Measurements from ENCODE around the gene NFX1.

The NFX1 gene

GRCh38 chr9:33267151-33267767 is 23.1 kb upstream of the NFX1 start:
- DNase-seq: no peak

- no peak for DNase-seq
Observed at GRCh38 chr9:33270146-33270545, 20.2 kb upstream of the NFX1 start.

- no peak for DNase-seq
Observed at GRCh38 chr9:33272061-33272460, 18.3 kb upstream of the NFX1 start.

- DNase-seq: no peak
Observed at GRCh38 chr9:33273266-33273971, 16.9 kb upstream of the NFX1 start.

DNA sequence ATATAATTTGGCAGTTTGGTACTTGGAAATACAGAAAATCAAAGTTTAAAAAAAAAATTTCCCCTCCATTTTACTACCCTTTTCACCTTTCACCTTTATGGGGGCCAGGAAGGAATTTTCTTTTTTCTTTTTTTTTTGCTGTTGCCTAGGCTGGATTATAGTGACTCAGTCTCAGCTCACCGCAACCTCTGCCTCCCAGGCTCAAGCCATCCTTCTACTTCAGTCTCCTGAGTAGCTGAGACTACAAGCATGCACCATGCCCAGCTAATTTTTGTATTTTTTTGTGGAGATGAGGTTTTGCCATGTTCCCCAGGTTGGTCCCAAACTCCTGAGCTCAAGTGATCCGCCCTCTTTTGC is 16.4 kb upstream of the NFX1 start:
- no peak for DNase-seq

DNA sequence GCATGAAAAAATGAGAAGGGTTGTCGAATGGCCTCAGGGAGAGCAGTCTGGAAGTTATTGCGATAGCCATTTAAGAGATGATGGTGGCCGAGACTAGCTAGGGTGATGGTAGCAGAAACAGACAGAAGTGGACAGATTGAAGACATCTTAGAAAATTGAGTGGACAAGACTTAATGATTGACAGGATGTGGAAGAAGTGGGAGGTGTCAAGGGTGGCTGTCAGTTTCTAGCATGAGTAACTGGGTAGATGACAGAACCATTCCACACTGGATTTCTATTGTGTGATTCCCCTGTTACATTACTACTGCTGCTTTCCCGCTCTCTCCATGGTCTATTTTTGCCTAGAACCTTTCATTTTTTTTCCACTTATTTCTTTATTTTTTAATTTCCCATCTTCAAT is 12.8 kb upstream of the NFX1 start:
- no peak for DNase-seq

GRCh38 chr9:33285502-33285901 is 4.8 kb upstream of the NFX1 start:
- DNase-seq: no peak

GRCh38 chr9:33287087-33287490 is 3.2 kb upstream of the NFX1 start:
- DNase-seq: peak; percentile 67 to 83

GRCh38 chr9:33288235-33288634 is 2.1 kb upstream of the NFX1 start:
- DNase-seq: no peak

GRCh38 chr9:33288828-33289483 is 1.4 kb upstream of the NFX1 start:
- no peak for DNase-seq

DNA sequence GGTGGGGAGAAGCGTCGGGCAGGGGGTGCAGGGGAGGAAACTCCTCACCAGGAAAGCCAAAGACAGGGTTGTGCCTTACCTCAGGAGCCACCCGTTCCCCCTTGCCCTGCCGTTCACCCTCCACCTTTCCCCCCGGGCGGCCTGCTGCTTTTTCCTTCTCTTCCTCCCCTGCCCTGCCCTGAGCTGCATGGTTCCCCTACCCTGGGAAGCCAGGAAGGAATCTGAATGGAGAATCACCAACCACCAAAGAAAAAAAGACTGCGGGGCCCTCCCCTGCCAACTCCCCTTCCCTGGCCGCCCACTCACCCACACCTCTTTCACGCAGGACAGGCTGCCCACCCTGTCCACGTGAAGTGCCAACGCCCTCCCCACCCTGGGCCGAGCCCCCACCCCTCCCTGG is 820 bp upstream of the NFX1 start:
- peak; percentile 16 to 44 for DNase-seq

DNA sequence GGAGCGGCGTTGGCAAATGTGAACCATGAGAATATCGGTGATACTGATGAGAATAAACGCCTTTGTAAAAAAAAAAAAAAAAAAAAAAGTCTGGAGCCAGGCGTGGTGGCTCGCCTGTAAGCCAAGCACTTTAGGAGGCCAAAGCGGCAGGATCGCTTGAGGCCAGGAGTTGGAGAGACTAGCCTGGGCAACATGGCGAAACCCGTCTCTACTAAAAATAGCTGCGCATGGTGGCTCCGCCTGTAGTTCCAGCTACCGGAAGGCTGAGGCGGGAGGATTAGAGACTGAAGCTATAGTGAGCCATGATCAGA is 425 bp upstream of the NFX1 start:
- DNase-seq: no peak

- DNase-seq: no peak
Observed at GRCh38 chr9:33291031-33291397, 698 bp downstream of the NFX1 start.

GRCh38 chr9:33291901-33292300 is 1.6 kb downstream of the NFX1 start:
- DNase-seq: no peak

DNA sequence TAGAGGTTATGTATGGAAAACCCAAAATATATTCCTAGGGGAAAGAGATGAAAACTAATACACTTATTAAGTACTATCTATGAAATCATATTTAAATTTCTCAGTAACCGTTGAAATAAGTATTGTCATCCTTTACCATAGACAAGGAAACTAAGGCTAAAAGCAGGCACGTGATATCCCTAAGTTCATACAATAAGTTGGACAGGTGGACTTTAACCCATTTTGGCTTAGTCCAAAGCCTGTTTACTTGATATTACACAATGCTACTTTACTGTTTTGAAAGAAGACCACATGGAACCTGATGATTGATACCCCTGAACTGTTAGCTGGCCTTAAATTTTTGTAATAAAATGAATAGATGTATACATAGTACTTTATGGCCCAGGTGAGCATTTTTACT is 3.5 kb downstream of the NFX1 start:
- DNase-seq: no peak

DNA sequence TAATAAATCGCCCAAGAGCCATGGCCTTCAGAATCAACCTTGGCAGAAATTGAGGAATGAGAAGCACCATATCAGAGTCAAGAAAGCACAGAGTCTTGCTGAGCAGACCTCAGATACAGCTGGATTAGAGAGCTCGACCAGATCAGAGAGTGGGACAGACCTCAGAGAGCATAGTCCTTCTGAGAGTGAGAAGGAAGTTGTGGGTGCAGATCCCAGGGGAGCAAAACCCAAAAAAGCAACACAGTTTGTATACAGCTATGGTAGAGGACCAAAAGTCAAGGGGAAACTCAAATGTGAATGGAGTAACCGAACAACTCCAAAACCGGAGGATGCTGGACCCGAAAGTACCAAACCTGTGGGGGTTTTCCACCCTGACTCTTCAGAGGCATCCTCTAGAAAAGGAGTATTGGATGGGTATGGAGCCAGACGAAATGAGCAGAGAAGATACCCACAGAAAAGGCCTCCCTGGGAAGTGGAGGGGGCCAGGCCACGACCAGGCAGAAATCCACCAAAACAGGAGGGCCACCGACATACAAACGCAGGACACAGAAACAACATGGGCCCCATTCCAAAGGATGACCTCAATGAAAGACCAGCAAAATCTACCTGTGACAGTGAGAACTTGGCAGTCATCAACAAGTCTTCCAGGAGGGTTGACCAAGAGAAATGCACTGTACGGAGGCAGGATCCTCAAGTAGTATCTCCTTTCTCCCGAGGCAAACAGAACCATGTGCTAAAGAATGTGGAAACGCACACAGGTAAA is 4.5 kb downstream of the NFX1 start:
- DNase-seq: no peak

- DNase-seq: no peak
Observed at GRCh38 chr9:33295571-33295970, 5.3 kb downstream of the NFX1 start.

DNA sequence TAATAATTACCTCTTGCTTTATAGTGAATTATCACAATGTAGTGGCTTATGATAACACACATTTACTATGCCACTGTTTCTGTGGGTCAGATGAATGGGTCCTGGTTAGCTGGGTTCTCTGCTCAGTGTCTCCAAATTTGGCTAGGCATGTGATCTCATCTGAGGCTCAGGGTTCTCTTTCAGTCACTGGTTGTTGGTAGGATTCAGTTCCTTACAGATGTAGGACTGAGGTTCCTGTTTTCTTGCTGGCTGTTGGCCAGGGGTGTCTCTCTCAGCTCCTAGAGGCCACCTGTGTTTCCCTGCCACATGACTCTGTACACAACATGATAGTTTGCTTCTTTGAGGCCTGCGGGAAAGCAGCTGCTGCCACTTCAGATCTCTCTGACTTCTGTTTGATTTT is 7.1 kb downstream of the NFX1 start:
- peak; percentile 21 to 73 for DNase-seq

DNA sequence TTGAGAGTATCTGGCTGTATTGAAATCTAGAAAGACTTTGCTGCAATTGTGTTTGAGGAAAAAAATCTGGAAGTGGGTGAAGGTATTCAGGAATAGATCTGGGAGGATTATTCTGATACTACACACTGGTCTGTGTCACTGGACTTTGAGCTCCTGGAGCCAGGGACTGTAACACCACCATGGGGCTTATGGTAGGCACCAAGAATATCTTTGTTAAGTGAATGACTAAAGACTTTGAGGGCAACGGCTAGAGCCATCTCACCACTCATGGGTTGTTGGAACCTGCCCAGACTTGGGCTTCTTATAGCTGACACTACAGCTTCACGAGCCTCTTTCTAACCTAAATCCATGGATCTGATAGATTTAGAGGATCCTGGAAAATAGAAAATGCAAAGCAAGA is 10.2 kb downstream of the NFX1 start:
- no peak for DNase-seq

GRCh38 chr9:33304362-33304761 is 14.0 kb downstream of the NFX1 start:
- no peak for DNase-seq

DNA sequence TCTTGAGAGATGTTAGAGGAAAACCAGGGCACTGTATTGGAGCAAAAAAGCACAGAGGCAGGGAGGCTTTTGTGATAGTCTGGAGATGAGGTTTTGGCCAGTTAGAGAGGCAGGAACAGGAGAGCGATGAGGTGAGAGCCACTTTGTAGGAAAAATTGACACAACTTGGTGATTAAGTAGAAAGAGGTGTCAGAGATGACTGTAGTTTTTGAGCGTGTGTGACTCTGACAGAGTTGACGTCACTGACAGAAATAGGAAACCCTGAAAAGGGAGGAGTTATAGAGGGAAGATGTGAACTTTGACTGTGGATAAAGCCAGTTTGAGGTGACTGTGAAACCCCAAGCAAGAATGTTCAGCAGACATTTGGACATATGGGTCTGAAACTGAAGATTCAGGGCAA is 15.7 kb downstream of the NFX1 start:
- DNase-seq: no peak

- DNase-seq: no peak
Observed at GRCh38 chr9:33307067-33307466, 16.8 kb downstream of the NFX1 start.

DNA sequence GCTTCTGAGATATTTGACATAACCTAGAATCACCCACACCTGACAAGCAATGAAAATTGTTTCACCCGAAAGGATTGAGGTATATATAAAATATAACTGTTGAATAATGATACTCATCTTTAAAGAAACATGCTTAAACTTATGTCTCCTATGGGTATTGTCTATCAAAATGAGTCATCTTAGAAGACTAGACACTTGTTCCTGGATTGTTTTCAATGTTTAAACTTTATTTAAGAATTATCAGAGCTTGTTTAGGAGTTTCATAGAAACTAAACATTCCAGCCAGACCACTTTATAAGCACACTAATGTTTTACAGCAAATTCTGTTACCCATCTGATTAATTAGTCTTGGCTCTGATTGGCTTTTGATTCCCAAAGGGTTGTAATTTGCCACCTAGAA is 19.6 kb downstream of the NFX1 start:
- no peak for DNase-seq

DNA sequence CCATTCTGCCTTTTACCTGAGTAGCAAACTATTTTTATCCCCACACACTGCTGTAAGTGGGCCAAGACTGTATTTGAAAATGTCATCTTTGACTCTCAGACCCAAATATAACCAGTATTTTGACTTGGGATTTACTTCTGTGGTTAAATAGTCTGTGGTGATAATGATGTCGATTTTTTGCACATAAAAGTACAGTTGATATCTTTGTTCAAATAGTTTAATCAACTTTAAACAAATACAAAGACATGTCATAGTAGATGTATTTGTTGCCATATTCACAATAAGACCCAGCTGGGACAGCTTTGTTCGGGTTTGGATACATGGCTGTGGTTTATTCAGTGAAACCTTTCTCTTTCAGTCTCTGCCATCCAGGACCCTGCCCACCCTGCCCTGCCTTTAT is 20.4 kb downstream of the NFX1 start:
- no peak for DNase-seq
